ENCODE results near the gene AIRE. TPM values are rescaled to one million over a fixed set of nuclear protein-coding genes. Genes with fewer than 3 reads are reported as not detected.
"Not testable (repeated sequence)": the region's sequence is repeated elsewhere in the genome, so short reads cannot be mapped to it uniquely, and the experiment has no call there.

The AIRE gene
- polyA plus RNA-seq (2012; ENCODE audit: insufficient read depth, insufficient read length), result not detected

GRCh38 chr21:44285138-44285992 lies at the start of gene AIRE:
Gene AIRE (plus strand): TSS chr21:44285876. CDS start chr21:44286007, 131 bp downstream.
- DNase-seq (ENCODE audit: low read depth, low spot score), result no peak
- no peak within 1 kb of the TSS for H3K4me3 ChIP-seq (ENCODE audit: low read length)

GRCh38 chr21:44240353-44240752 lies 45.3 kb upstream of the AIRE start:
- DNase-seq (ENCODE audit: low read depth, low spot score), result not testable (repeated sequence)

GRCh38 chr21:44240842-44241241 lies 44.8 kb upstream of the AIRE start, which contains the start of gene ICOSLG:
Gene ICOSLG (minus strand): TSS chr21:44240943. CDS start chr21:44240817, 126 bp downstream.
- DNase-seq (ENCODE audit: low read depth, low spot score); H3K4me3 ChIP-seq (ENCODE audit: low read length): not testable (repeated sequence)

More at GRCh38 chr21:44240353-44240752, 45.3 kb upstream of the AIRE start:
- H3K4me3 ChIP-seq (ENCODE audit: low read length), result not testable (repeated sequence)

GRCh38 chr21:44241281-44241680 lies 44.4 kb upstream of the AIRE start:
- DNase-seq (ENCODE audit: low read depth, low spot score); H3K4me3 ChIP-seq (ENCODE audit: low read length): not testable (repeated sequence)

GRCh38 chr21:44243980-44244379 lies 41.7 kb upstream of the AIRE start:
- H3K4me3 ChIP-seq (ENCODE audit: low read length); DNase-seq (ENCODE audit: low read depth, low spot score): not testable (repeated sequence)

- not testable (repeated sequence) for DNase-seq (ENCODE audit: low read depth, low spot score); H3K4me3 ChIP-seq (ENCODE audit: low read length)
These were observed 37.8 kb upstream of the AIRE start for GRCh38 chr21:44247904-44248303.

GRCh38 chr21:44249204-44250037 lies 36.3 kb upstream of the AIRE start:
- not testable (repeated sequence) for DNase-seq (ENCODE audit: low read depth, low spot score); H3K4me3 ChIP-seq (ENCODE audit: low read length)

- H3K4me3 ChIP-seq (ENCODE audit: low read length), result no peak overlapping the region
- DNase-seq (ENCODE audit: low read depth, low spot score), result no peak
These were observed 31.6 kb upstream of the AIRE start for GRCh38 chr21:44253832-44254710.

GRCh38 chr21:44255511-44255981 lies 30.1 kb upstream of the AIRE start:
- H3K4me3 ChIP-seq (ENCODE audit: low read length), result no peak overlapping the region
- no peak for DNase-seq (ENCODE audit: low read depth, low spot score)

GRCh38 chr21:44258056-44258725 lies 27.5 kb upstream of the AIRE start:
- no peak overlapping the region for H3K4me3 ChIP-seq (ENCODE audit: low read length)

GRCh38 chr21:44259082-44259705 lies 26.5 kb upstream of the AIRE start:
- H3K4me3 ChIP-seq (ENCODE audit: low read length), result no peak overlapping the region
- DNase-seq (ENCODE audit: low read depth, low spot score), result no peak

More at GRCh38 chr21:44258056-44258725, 27.5 kb upstream of the AIRE start:
- no peak for DNase-seq (ENCODE audit: low read depth, low spot score)

- H3K4me3 ChIP-seq (ENCODE audit: low read length), result no peak overlapping the region
- DNase-seq (ENCODE audit: low read depth, low spot score), result no peak
These were observed 25.6 kb upstream of the AIRE start for GRCh38 chr21:44260066-44260465.

- DNase-seq (ENCODE audit: low read depth, low spot score), result no peak
- H3K4me3 ChIP-seq (ENCODE audit: low read length), result no peak overlapping the region
These were observed 24.7 kb upstream of the AIRE start for GRCh38 chr21:44260791-44261631.

GRCh38 chr21:44261675-44262295 lies 23.9 kb upstream of the AIRE start, which contains the start of gene DNMT3L:
Gene DNMT3L (minus strand): TSS chr21:44261897. CDS start chr21:44261259, 638 bp downstream.
- DNase-seq (ENCODE audit: low read depth, low spot score), result no peak
- H3K4me3 ChIP-seq (ENCODE audit: low read length), result no peak within 1 kb of the TSS

- no peak overlapping the region for H3K4me3 ChIP-seq (ENCODE audit: low read length)
- DNase-seq (ENCODE audit: low read depth, low spot score), result no peak
These were observed 23.2 kb upstream of the AIRE start for GRCh38 chr21:44262338-44263056.
